PC-3 (cell line): Measurements from ENCODE around the gene GPD2. TPM values are rescaled to one million over a fixed set of nuclear protein-coding genes. Genes with fewer than 3 reads are reported as not detected.
"Not testable (repeated sequence)": the region's sequence is repeated elsewhere in the genome, so short reads cannot be mapped to it uniquely, and the experiment has no call there.

ENCODE experiments used
- ATAC-seq: fragments of 200-7000 bp; cut with Tn5 transposase; 2 replicates; pipeline ENCODE4 v1.9.1; 2020; ENCODE audit warnings: mild to moderate bottlenecking, moderate library complexity
- BruUV-seq: library from RNA; stranded (reverse); fragments of 400-500 nt; replicated peaks from 2 replicates; lab custom pipeline; 2021; lab: Mats Ljungman, UMichigan
- CTCF ChIA-PET: fragments of 300-600 bp; sonication (Branson Sonifier 250); formaldehyde crosslinking; loops from one replicate; lab custom pipeline; 2022; ENCODE audit warnings: antibody characterized with exemption; lab: Charles Lee
- POLR2A ChIA-PET: fragments of 300-600 bp; sonication (Branson Sonifier 250); formaldehyde crosslinking; loops from one replicate; lab custom pipeline; 2022; ENCODE audit warnings: antibody characterized with exemption; ENCODE audit not compliant: unreplicated experiment; lab: Charles Lee
- DNase-seq: peaks from one replicate; pipeline ENCODE4 v3.0.0-alpha.2; 2015
- H2AFZ ChIP-seq: fragments of 300-600 bp; sonication (generic); 2 replicates; pipeline ENCODE4 v1.6.0; 2016; ENCODE audit warnings: antibody characterized with exemption, low read length
- H3F3A ChIP-seq: fragments of 300-600 bp; sonication (generic); one replicate; pipeline ENCODE4 v1.6.0; 2017; ENCODE audit warnings: antibody characterized with exemption, low read length, control low read depth, mild to moderate bottlenecking; ENCODE audit not compliant: unreplicated experiment
- H3K27ac ChIP-seq: fragments of 300-600 bp; sonication (generic); 2 replicates; pipeline ENCODE4 v1.5.1; 2016; ENCODE audit warnings: mild to moderate bottlenecking, low read length
- H3K27me3 ChIP-seq: fragments of 300-600 bp; sonication (generic); 2 replicates; pipeline ENCODE4 v1.6.1; 2016; ENCODE audit warnings: low read length, mixed read lengths
- H3K36me3 ChIP-seq: fragments of 300-600 bp; sonication (generic); 2 replicates; pipeline ENCODE4 v1.6.1; 2016; ENCODE audit warnings: low read depth, mixed run types, low read length, mixed read lengths
- H3K4me1 ChIP-seq: fragments of 300-600 bp; sonication (generic); 2 replicates; pipeline ENCODE4 v1.5.1; 2016; ENCODE audit warnings: low read length; ENCODE audit not compliant: insufficient read depth
- H3K4me2 ChIP-seq: fragments of 300-600 bp; sonication (generic); 2 replicates; pipeline ENCODE4 v1.6.0; 2016; ENCODE audit warnings: low read length
- H3K4me3 ChIP-seq: fragments of 300-600 bp; sonication (generic); 2 replicates; pipeline ENCODE4 v1.5.1; 2016; ENCODE audit warnings: mild to moderate bottlenecking, low read length, mixed read lengths
- H3K79me2 ChIP-seq: fragments of 300-600 bp; sonication (generic); 2 replicates; pipeline ENCODE4 v1.6.1; 2017; ENCODE audit warnings: low read length, mixed read lengths
- H3K9ac ChIP-seq: fragments of 300-600 bp; sonication (generic); 2 replicates; pipeline ENCODE4 v1.6.0; 2016; ENCODE audit warnings: mild to moderate bottlenecking, low read length
- H3K9me2 ChIP-seq: fragments of 300-600 bp; sonication (generic); replicated peaks from 2 replicates; pipeline ENCODE4 v1.6.1; 2016; ENCODE audit warnings: mixed run types, low read length, mixed read lengths
- H3K9me3 ChIP-seq: fragments of 300-600 bp; sonication (generic); 2 replicates; pipeline ENCODE4 v1.6.1; 2016; ENCODE audit warnings: low read length, mixed read lengths
- H4K20me1 ChIP-seq: fragments of 300-600 bp; sonication (generic); 2 replicates; pipeline ENCODE4 v1.6.1; 2016; ENCODE audit warnings: low read length, mixed read lengths
- CTCF ChIP-seq: fragments of 300-600 bp; sonication (generic); conservative IDR thresholded peaks from 2 replicates; pipeline ENCODE4 v1.5.1; 2017; ENCODE audit warnings: antibody characterized with exemption, low read depth, mild to moderate bottlenecking, low read length
- EZH2 ChIP-seq: fragments of 300-600 bp; sonication (generic); IDR thresholded peaks from one replicate; pipeline ENCODE4 v1.6.1; 2017; ENCODE audit warnings: antibody characterized with exemption, mild to moderate bottlenecking, low read length; ENCODE audit not compliant: unreplicated experiment
- EZH2phosphoT487 ChIP-seq: fragments of 300-600 bp; sonication (generic); IDR thresholded peaks from 2 replicates; pipeline ENCODE4 v1.6.1; 2018; ENCODE audit warnings: mild to moderate bottlenecking, antibody characterized with exemption, low read length, borderline replicate concordance
- intact Hi-C: fragments of 100-400 bp; cut with micrococcal nuclease; formaldehyde crosslinking; loops from 2 replicates; pipeline ENCODE4 v1.9.0; 2023
- total RNA-seq: library from RNA; depleted of rRNA; stranded (reverse); fragments of >200 nt; gene quantifications from 2 replicates; pipeline ENCODE4 v1.2.3, GENCODE V29; 2014

Gene GPD2
- total RNA-seq, 1 experiment from 2014 or later: 107 TPM

GRCh38 chr2:156518138-156518537, 82.0 kb downstream of the GPD2 start:
- Histone ChIP-seq H3K27me3 (no peaks in the 10 kb centered on the region), H4K20me1 (no peaks in the 10 kb centered on the region), H3K36me3 (no peaks in the 10 kb centered on the region), H3K4me2 (no peak overlapping the region), H3K4me1 (no peaks in the 10 kb centered on the region), H3K9ac (no peak overlapping the region), H3K27ac (no peak overlapping the region), H3K4me3 (no peak overlapping the region), H3F3A (no peaks in the 10 kb centered on the region), H3K9me2 (no peaks in the 10 kb centered on the region), H2AFZ (no peak overlapping the region), H3K79me2 (no peaks in the 10 kb centered on the region), H3K9me3 (no peaks in the 10 kb centered on the region)
- ATAC-seq: no peak
- no peak for DNase-seq
- ChIA-PET POLR2A (no interaction called here), CTCF (no interaction called here)
- BruUV-seq: no TSS peak
- TF ChIP-seq EZH2phosphoT487: no peak
- intact Hi-C loops: no loop called here

- Histone ChIP-seq H3K9ac (no peak overlapping the region), H3K36me3 (no peaks in the 10 kb centered on the region), H4K20me1 (no peaks in the 10 kb centered on the region), H3K27ac (no peak overlapping the region), H3K27me3 (no peaks in the 10 kb centered on the region), H3K4me3 (no peak overlapping the region), H3K9me3 (no peaks in the 10 kb centered on the region), H3F3A (no peaks in the 10 kb centered on the region), H3K4me1 (no peaks in the 10 kb centered on the region), H3K79me2 (no peaks in the 10 kb centered on the region), H3K9me2 (no peaks in the 10 kb centered on the region), H3K4me2 (no peak overlapping the region), H2AFZ (no peak overlapping the region)
- ATAC-seq (no peak), DNase-seq (no peak)
- ChIA-PET CTCF (no interaction called here), POLR2A (no interaction called here)
- no TSS peak for BruUV-seq
- TF ChIP-seq CTCF (no peak), EZH2 (no peak), EZH2phosphoT487 (no peak)
- intact Hi-C loops: no loop called here
Observed at GRCh38 chr2:156522864-156523440, 86.8 kb downstream of the GPD2 start.

GRCh38 chr2:156526950-156527636, 90.9 kb downstream of the GPD2 start:
- no peak for ATAC-seq
- ChIA-PET POLR2A (no interaction called here), CTCF (no interaction called here)
- BruUV-seq: no TSS peak
- no peaks in the 10 kb centered on the region for H3K79me2 ChIP-seq
- no peak overlapping the region for H2AFZ ChIP-seq
- H3K27me3 ChIP-seq: no peaks in the 10 kb centered on the region
- no peaks in the 10 kb centered on the region for H3F3A ChIP-seq
- H3K9ac ChIP-seq: no peak overlapping the region
- no peaks in the 10 kb centered on the region for H3K9me3 ChIP-seq
- no peaks in the 10 kb centered on the region for H3K36me3 ChIP-seq
- H3K9me2 ChIP-seq: no peaks in the 10 kb centered on the region
- no peaks in the 10 kb centered on the region for H4K20me1 ChIP-seq
- no peak overlapping the region for H3K4me2 ChIP-seq
- H3K4me3 ChIP-seq: no peak overlapping the region
- no peak for DNase-seq
- H3K4me1 ChIP-seq: no peaks in the 10 kb centered on the region
- intact Hi-C loops: no loop called here
- TF ChIP-seq CTCF (no peak), EZH2 (no peak), EZH2phosphoT487 (no peak)
- H3K27ac ChIP-seq: no peak overlapping the region

- POLR2A ChIA-PET, H3K4me2 ChIP-seq, DNase-seq, H4K20me1 ChIP-seq, ATAC-seq, H3K36me3 ChIP-seq, H3F3A ChIP-seq, H3K9me2 ChIP-seq, H3K27me3 ChIP-seq, H3K27ac ChIP-seq, H3K9ac ChIP-seq, H3K4me3 ChIP-seq, intact Hi-C loops, CTCF ChIA-PET, H3K9me3 ChIP-seq, H3K4me1 ChIP-seq, H2AFZ ChIP-seq, H3K79me2 ChIP-seq, BruUV-seq: not testable (repeated sequence)
Observed at GRCh38 chr2:156528583-156528982, 92.4 kb downstream of the GPD2 start.
